NCI-H446 treated with DMSO at 0.1 percent for 48 hours (cell line): ENCODE data around the gene RASGRF1.
A peak's percentile ranks its signal among the peaks of the same experiment; 100 is the strongest.

Experiments
- DNase-seq: peaks from one replicate; lab custom pipeline; 2025; lab: John Stamatoyannopoulos, UW

RASGRF1 gene

DNA sequence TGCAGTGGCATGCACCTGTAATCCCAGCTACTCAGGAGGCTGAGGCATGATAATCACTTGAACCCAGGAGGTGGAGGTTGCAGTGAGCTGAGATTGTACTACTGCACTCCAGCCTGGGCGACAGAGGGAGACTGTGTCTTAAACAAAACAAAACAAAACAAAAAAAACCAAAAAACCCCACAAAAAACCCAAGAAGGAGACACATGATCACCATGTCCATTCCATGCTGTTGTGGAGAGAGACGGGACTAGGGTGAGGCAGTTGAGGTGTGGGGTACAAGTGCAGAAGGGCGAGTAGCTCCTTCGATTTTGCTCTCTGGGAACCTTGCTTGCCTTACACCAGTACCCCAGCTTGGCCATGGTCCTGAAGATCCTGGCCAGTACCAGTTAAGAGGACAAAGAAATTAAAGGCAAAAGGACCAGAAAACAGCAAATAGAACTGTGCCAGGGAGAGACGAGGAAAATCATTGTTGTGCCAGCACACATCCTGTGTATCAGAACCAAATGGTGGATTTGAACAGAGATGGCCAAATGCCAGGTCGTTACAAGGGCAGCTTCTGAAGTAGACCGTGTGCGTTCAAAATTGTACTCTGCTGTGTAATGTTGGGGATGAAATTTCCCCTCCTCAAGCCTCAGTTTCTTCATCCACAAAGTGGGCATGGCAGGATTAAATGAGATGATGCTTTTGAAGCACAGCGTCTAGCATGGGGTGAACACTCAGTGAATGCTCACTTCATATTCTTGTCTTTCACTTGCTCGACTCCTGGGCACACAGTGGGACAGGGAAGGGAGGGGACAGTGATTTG, 102.8 kb downstream of the RASGRF1 start:
- no peak for DNase-seq

DNA sequence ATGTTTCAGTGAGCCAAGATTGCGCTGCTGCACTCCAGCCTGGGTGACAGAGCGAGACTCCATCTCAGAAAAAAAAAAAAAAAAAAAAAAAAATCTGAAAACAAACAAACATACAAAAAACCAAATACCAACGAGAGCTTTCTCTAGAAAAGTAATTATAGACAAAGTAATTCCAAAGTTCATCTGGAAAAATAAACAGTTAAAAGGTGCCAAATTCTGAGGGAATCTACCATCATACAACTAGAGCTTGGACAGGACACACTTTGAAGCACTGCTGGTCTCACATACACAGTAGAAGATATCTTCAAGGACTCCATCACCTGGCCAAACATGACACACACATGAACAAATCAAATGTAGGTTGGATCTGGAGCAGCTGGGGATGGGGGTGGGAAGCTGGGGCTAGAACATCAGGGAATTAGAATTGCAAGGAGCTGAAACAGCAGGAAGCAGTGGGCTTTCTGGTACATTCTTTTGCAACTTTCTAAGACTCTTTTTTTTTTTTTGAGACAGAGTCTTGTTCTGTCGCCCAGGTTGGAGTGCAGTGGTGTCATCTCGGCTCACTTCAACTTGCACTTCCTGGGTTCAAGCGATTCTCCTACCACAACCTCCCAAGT, 104.6 kb downstream of the RASGRF1 start:
- no peak for DNase-seq

DNA sequence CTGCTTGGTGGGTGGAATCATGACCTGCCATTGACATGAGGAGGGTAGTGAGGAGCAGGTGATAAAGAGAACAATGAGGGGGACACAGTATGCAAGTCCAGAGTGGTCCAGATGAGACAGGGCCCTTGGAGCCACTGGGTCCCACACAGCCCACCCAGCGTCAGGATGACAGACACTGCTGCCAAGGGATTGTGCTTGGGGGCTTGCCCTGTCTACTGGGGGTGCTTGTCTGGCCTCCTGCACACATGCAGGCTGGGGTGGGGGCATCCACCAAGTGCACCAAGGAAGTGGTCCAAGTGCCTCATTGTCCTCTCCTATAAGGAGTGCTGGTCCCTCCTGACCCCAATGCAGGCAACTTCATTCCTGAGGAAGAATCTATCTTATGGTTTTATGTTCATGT, 106.5 kb downstream of the RASGRF1 start:
- DNase-seq = no peak

GRCh38 chr15:78983146-78983918, 107.2 kb downstream of the RASGRF1 start:
- no peak for DNase-seq

GRCh38 chr15:78982736-78983135, 107.8 kb downstream of the RASGRF1 start:
- DNase-seq = no peak

DNA sequence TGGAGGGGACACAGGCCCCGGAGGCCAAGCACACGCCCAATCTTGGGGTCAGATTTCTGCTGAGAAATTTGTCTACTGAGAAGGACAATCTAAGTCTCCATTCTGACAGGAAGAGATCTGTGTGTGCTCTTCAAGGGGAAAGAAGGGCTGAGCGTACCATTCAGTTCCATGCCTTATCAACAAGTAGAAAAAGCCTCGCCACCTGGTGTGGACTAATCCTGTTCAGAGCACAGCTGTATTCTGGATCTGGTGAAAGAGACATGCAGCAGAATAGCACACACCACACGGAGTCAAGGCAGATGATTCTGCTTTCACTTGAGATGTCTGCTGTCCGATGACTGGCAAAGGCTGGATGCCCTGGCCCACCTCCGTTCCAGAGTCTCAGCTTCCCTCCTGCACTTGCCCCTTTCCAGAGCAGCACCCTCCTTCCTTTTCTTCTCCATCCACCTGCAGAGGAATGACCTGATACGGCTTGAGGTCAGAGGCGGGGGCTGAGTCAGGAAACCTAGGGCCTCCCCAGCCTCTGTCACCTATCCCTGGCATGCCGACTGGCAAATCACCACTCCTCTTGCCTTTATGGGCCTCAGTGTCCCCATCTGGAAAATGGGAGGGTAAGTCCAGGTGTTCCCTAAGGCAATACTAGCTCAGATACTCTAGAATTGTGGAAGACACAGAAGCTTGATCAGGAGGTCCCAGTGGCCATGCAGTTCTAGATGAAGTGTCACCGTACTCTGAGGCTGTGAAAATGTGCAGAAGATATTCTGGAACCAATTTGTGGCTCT, 108.9 kb downstream of the RASGRF1 start:
- DNase-seq = no peak

- DNase-seq = peak; percentile 44
These were observed 110.9 kb downstream of the RASGRF1 start for GRCh38 chr15:78979456-78980320.

DNA sequence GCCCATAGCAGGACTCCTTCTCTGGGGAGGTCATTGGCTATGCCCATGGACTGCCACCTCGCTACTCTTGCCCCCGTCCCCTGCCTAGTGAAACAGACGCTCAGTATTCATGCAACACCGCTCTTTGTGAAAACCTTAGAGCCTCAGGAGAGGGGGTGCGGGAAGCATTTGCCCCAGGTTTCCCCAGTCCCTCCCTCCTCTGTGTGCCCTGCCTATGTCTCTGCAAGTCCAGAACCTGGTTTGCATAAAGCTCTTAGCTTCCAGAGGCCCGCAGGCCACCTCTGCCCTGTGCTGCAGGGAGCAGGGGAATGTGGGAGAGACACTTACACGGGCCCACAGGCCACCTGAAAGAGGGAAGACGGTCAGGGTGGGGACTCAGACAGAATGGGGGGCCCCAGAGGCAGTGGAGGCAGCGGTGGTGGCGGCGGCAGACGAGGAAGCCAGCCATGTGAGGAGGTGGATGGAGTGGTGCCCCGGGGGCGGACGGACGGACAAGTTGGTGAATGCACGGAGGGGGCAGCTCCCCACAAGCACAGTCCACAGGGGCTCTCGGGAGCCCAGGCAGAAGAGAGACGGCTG, 111.9 kb downstream of the RASGRF1 start:
- no peak for DNase-seq

DNA sequence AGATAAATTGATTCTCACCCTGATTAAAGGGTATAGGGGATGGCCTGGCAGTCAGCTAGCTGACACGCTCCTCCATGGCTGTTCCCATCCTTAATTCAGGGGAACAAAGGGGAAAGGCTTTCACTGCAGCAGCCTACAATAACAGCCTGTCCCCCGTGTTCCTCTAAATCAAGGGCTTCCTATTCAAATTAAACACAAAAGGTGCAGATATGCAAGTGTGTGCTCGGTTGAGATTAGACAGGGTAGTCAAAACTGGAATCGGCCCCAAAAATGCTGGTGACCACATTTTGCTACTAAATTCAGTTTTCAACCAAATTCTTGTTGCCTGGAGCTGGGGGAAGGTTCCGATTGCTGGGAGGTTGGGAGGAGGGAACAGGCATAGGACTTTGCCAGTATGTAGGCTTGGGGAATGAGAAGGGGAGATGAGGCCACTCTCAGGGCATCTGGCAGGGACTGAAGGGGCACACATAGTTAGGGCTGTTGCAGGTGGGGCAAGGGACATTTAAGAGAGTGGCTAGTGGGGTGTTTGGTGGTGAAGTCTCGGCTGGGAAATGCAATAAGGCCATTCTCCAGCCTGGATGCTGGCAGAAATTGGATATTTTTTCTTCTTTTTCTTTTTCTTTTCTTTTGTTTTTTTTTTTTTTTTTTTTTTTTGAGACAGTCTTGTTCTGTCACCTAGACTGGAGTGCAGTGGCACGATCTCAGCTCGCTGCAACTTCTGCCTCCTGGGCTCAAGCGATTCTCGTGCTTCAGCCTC, 112.8 kb downstream of the RASGRF1 start:
- DNase-seq = no peak

DNA sequence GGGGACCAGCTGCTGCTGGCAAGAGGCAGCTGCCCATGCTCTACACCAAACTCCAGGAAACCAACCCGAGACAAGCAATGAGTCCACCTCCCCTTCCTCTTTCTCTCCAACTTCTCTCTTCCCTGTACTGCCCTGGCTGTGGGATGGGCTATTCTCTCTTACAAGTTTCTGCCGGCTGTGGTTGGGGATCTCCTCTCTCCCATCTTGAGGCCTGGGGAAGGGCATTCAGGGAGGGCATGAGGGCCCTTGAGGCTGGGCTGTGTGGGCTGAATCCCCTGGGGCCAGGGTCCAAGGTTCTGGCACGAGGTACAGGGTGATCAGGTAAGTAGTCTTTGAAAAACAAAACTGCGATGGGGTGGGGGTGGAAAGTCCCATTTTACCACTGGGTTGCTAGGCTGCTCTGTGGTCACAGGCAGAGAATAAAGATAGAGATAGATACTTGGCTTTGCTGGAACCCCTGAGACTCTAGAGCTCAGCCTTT, 113.4 kb downstream of the RASGRF1 start:
- no peak for DNase-seq

DNA sequence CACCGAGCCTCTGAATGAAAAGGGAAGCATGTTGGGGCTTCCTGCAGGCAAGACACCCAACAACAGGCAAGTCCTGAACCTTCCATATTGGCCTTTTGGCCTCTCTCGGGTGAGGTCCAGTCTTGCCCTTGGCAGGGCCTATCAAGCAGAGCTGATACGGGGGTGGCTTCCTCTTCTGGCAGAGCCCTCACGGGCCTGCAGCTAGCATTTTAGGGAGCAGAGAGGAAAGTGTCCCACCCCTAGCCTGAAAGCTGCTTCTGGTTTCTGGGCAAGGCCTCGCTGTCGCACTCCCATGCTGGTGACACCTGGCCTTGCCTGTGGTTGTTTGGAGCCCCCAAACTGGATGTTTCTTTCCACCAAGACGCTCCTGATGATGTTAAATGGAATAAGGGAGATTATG, 113.9 kb downstream of the RASGRF1 start:
- no peak for DNase-seq

GRCh38 chr15:78974272-78974918, 116.2 kb downstream of the RASGRF1 start:
- DNase-seq = no peak

GRCh38 chr15:78969687-78970349, 120.8 kb downstream of the RASGRF1 start:
- no peak for DNase-seq

GRCh38 chr15:78968539-78969271, 121.9 kb downstream of the RASGRF1 start:
- DNase-seq = no peak

DNA sequence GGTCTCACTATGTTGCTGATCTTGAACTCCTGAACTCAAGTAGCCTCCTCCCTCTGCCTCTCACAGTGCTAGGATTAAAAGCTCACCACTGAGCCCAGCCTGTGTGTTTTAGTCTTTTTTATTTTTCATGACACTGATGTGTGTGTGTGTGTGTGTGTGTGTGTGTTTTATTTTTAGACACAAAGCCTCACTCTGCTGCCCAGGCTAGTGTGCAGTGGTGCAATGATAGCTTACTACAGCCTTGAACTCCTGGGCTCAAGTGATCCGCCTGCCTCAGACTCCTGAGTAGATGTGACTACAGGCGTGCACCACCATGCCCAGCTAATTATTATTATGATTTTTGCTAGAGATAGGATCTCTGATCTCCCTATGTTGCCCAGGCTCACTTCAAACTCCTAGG, 122.5 kb downstream of the RASGRF1 start:
- no peak for DNase-seq

- no peak for DNase-seq
These were observed 130.3 kb downstream of the RASGRF1 start for GRCh38 chr15:78960308-78960707.

- DNase-seq = no peak
These were observed 131.2 kb downstream of the RASGRF1 start for GRCh38 chr15:78959360-78959759.
